ENCODE data around the gene CLCN4. TPM values are rescaled to one million over a fixed set of nuclear protein-coding genes. Genes with fewer than 3 reads are reported as not detected.

The CLCN4 gene
- total and polyA plus RNA-seq, 2 of the 8 experiments (the other 6 are each of a cell fraction or from before 2014, with no cell fraction given) = 3.3 to 11.2 TPM

DNA sequence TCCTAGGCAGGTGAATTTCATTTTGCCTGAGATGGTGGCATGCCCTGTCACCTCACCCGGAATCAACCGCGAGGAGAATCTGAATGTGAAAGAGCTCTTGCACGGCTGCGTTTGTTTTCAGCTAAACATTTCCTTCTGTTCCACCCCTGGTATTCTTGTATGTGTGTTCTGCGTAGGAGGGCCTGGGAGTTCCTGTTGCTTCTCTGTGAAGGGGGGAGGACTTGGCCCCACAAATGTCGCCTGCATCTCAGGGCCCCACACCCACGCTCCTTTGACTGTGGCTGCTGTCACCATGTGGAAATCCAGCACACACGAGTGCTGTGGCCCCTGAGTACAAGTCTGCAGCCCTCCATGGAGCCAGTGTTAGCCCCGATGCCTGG is 45.8 kb upstream of the CLCN4 start:
- FAIRE-seq (no peak), DNase-seq (ENCODE audit: low read depth in 1 of 2, low spot score in 2 of 2) (no peak)
- 96% methylated on average over 9 of the region's 10 CpGs; no CpG with 5 or more reads in 1 of the 2 experiments for WGBS, 2 experiments (ENCODE audit: extremely low coverage in 1 of 2, insufficient coverage in 1 of 2, insufficient read length in 1 of 2, insufficient replicate concordance in 2 of 2, low coverage in 1 of 2, low lambda C conversion rate in 2 of 2, missing lambda C conversion rate in 1 of 2)
- no peak overlapping the region for H2BK20ac ChIP-seq (ENCODE audit: low read length)
- no peak overlapping the region for H3K9ac ChIP-seq (replicated peaks in 1 of 4; ENCODE audit: extremely low read depth in 1 of 4, low read depth in 3 of 4, low read length in 3 of 4)
- no peak overlapping the region for H3K18ac ChIP-seq (ENCODE audit: extremely low read depth, low read length)
- no peak overlapping the region for H4K91ac ChIP-seq (replicated peaks; ENCODE audit: insufficient read length, low read length)
- H3K4me3 ChIP-seq (ENCODE audit: extremely low read depth in 1 of 4, insufficient read depth in 2 of 4, low read depth in 3 of 4, low read length in 4 of 4) = no peak overlapping the region
- no peak overlapping the region for H2BK15ac ChIP-seq (ENCODE audit: low read length)
- H3K79me2 ChIP-seq (ENCODE audit: control insufficient read depth in 1 of 2, insufficient read depth in 2 of 2, low read length in 2 of 2) = no peaks in the 10 kb centered on the region
- H3K79me1 ChIP-seq (ENCODE audit: low read depth, low read length) = no peaks in the 10 kb centered on the region
- H3K23me2 ChIP-seq (ENCODE audit: low read depth, low read length) = no peaks in the 10 kb centered on the region
- no peaks in the 10 kb centered on the region for H3K9me3 ChIP-seq (ENCODE audit: insufficient read depth in 2 of 2, low read depth in 1 of 2, low read length in 1 of 2)
- H3K14ac ChIP-seq (ENCODE audit: insufficient read length) = no peak overlapping the region
- H4K20me1 ChIP-seq (replicated peaks in 1 of 2; ENCODE audit: control insufficient read depth in 1 of 2, insufficient read depth in 2 of 2, low read length in 2 of 2) = no peaks in the 10 kb centered on the region
- no peak overlapping the region for H3K4me2 ChIP-seq (ENCODE audit: insufficient read depth in 1 of 2, low read depth in 2 of 2, low read length in 2 of 2)
- CTCF ChIA-PET (ENCODE audit: partially characterized antibody) = interaction anchor here (0.7 to 1.8 kb wide), 5 partner anchors 9 to 388 kb away, joined by 3 to 5 read pairs (median 3); no protein-coding TSS in a partner anchor
- H3K23ac ChIP-seq (ENCODE audit: insufficient read length) = no peak overlapping the region
- no peak overlapping the region for H3K27ac ChIP-seq (ENCODE audit: low read depth, low read length)
- peaks cover 0 to 3% (median 0%) of the 10 kb centered on the region in 4 experiments; a peak in 1 of 7 replicates for H3K4me1 ChIP-seq (replicated peaks in 1 of 4; ENCODE audit: control insufficient read depth in 3 of 4, insufficient read depth in 4 of 4, low read length in 3 of 4)
- H2BK120ac ChIP-seq (replicated peaks; ENCODE audit: low read depth, low read length) = no peak overlapping the region
- H3K56ac ChIP-seq (replicated peaks; ENCODE audit: insufficient read length, low read depth, low read length) = no peak overlapping the region
- H3K36me3 ChIP-seq (ENCODE audit: control insufficient read depth in 2 of 4, insufficient read depth in 4 of 4, low read length in 3 of 4) = peaks cover 0 to 2% (median 0%) of the 10 kb centered on the region in 4 experiments; a peak in 1 of 8 replicates
- no peak overlapping the region for H4K8ac ChIP-seq (ENCODE audit: extremely low read depth, insufficient read depth, low read length)
- H3K27me3 ChIP-seq (replicated peaks in 1 of 4; ENCODE audit: control insufficient read depth in 3 of 4, extremely low read depth in 1 of 4, insufficient read depth in 3 of 4, low read length in 3 of 4) = no peaks in the 10 kb centered on the region
- H4K5ac ChIP-seq (ENCODE audit: insufficient read length, low read depth, low read length) = no peak overlapping the region
- no peak overlapping the region for H2BK12ac ChIP-seq (ENCODE audit: low read depth, low read length)
- TF ChIP-seq SIRT6 (IDR thresholded peaks at IDR 0.05; ENCODE audit: low read length) (no peak), BCL11A (IDR thresholded peaks at IDR 0.05; ENCODE audit: low read depth in 2 of 2, low read length in 2 of 2) (no peak), RFX5 (IDR thresholded peaks at IDR 0.05; ENCODE audit: borderline replicate concordance, low read depth, low read length) (no peak), YY1 (IDR thresholded peaks at IDR 0.05; ENCODE audit: low read depth, low read length) (no peak), MAFK (IDR thresholded peaks at IDR 0.05; ENCODE audit: low read depth, low read length) (no peak), SRF (IDR thresholded peaks at IDR 0.05; ENCODE audit: low read depth, low read length) (no peak), BACH1 (IDR thresholded peaks at IDR 0.05; ENCODE audit: low read length) (no peak), SAP30 (IDR thresholded peaks at IDR 0.05; ENCODE audit: insufficient read depth, insufficient replicate concordance, low read length) (no peak), GTF2F1 (IDR thresholded peaks at IDR 0.05; ENCODE audit: borderline replicate concordance, low read depth, low read length) (no peak), JUND (IDR thresholded peaks at IDR 0.05; ENCODE audit: low read length) (no peak)
- POLR2A ChIA-PET (ENCODE audit: partially characterized antibody) = no interaction called here
- H3K4ac ChIP-seq (replicated peaks; ENCODE audit: insufficient read length, low read depth, low read length) = no peak overlapping the region
- no peak overlapping the region for H2BK5ac ChIP-seq (ENCODE audit: low read depth, low read length)
- no peak overlapping the region for H2AK5ac ChIP-seq (ENCODE audit: low read depth, low read length)
- H2AFZ ChIP-seq (ENCODE audit: low read length) = no peak overlapping the region
